ENCODE measurements around the gene ZFP36L2. TPM values are rescaled to one million over a fixed set of nuclear protein-coding genes. Genes with fewer than 3 reads are reported as not detected.

Gene ZFP36L2
- total RNA-seq, 6 experiments from 2014 or later, result 20.8 to 50.0 (median 33.6) TPM

GRCh38 chr2:43183743-43184142 is 42.7 kb downstream of the ZFP36L2 start:
- no peak for ATAC-seq
- Histone ChIP-seq H3K4me3 (no peak overlapping the region), H3K9me3 (no peaks in the 10 kb centered on the region), H3K27me3 (no peaks in the 10 kb centered on the region), H3K36me3 (no peaks in the 10 kb centered on the region), H3K27ac (no peak overlapping the region), H3K4me1 (peaks cover 0 to 10% (median 4%) of the 10 kb centered on the region in 4 donors)
- intact Hi-C loops (cut with DNase I), result no loop called here
- no peak for TF ChIP-seq CTCF (IDR thresholded peaks at IDR 0.05)
- TF ChIP-seq POLR2A (IDR thresholded peaks at IDR 0.05), result no peak
- no peak for DNase-seq
- WGBS (ENCODE audit: insufficient coverage, low coverage, low lambda C conversion rate, missing lambda C conversion rate), result 52% methylated on average over 3 of the region's 5 CpGs

DNA sequence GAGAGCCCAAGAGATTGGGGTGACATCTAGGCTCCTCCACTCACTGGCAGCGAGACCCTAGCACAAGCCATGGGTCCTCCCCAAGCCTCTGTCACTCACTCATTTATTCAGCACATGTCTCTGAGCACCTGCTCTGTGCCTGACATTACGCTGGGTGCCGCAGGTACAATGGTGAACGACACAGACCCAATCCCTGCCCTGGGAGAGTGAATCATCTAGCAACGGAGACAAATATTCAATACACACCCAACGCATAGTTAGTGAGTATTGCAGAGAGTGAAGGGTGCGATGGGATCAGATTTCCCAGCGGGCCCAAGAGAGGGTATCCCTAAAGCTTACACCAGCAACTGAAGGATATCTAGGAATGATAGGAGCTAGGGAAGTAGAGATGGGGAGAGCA is 45.5 kb downstream of the ZFP36L2 start:
- Histone ChIP-seq H3K27ac (no peak overlapping the region), H3K9me3 (no peaks in the 10 kb centered on the region), H3K4me3 (no peak overlapping the region), H3K27me3 (no peaks in the 10 kb centered on the region), H3K4me1 (peaks cover 0 to 20% (median 10%) of the 10 kb centered on the region in 4 donors), H3K36me3 (no peaks in the 10 kb centered on the region)
- DNase-seq, result no peak
- 100% methylated on average over 6 of the region's 8 CpGs for WGBS (ENCODE audit: insufficient coverage, low coverage, low lambda C conversion rate, missing lambda C conversion rate)
- ATAC-seq, result no peak
- intact Hi-C loops (cut with DNase I), result no loop called here
- TF ChIP-seq CTCF (IDR thresholded peaks at IDR 0.05) (no peak), POLR2A (IDR thresholded peaks at IDR 0.05) (no peak)

- Histone ChIP-seq H3K27me3 (no peaks in the 10 kb centered on the region), H3K4me1 (peaks cover 0 to 20% (median 10%) of the 10 kb centered on the region in 4 donors), H3K4me3 (no peak overlapping the region), H3K9me3 (no peaks in the 10 kb centered on the region), H3K36me3 (no peaks in the 10 kb centered on the region), H3K27ac (peak overlapping the region in 2 of 3 donors; percentile 83 to 94)
- ATAC-seq (no peak), DNase-seq (peak in 1 of 3 donors; percentile 44)
- intact Hi-C loops (cut with DNase I), result no loop called here
- 83% methylated on average over 1 of the region's 8 CpGs for WGBS (ENCODE audit: insufficient coverage, low coverage, low lambda C conversion rate, missing lambda C conversion rate)
- TF ChIP-seq CTCF (IDR thresholded peaks at IDR 0.05) (no peak), POLR2A (IDR thresholded peaks at IDR 0.05) (no peak)
These were observed 46.5 kb downstream of the ZFP36L2 start for GRCh38 chr2:43179942-43180341.

DNA sequence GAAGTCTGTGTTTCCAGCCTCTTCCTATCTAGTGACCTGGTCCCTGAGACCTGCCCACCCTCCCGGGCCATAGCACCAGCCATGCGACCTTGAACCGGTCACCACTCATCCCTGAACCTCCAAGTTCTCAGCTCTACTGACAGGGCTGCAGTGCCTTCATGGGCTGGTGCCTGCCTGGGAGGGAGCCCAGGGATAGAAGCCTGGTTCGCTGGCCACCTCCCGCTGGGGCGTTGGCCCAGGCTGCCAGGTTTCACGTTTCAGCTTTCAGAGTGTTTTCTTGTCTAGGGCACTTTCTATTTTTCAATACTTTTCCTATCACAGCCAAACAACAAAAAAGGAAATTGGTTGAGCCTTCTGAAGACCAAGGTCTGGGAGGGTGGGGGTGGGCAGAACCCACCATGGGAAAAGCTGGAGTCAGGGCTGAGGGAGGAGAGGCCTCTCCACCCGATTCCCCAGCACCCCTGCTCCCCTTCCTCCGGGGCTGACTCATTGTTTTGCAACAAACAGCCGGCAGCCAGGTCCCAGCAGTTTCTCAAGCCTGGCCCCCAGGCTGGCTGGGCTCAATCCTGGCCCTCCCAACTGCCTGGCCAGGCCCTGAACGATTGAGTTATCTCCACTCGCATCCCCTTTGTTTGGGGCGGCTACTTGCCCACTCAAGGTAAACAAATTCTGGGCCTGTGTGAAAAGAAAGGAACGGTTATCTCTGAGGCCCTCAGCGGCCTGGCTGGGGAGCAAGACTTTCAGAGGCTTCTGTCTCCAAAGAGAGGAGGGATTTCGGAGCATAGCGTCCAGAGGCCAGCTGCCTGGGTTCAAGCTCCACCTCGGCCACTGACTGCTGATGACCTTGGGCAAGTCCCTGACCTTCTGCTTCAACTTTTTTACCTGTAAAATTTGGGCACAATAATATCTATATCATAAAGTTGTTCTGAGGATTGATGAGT is 47.5 kb downstream of the ZFP36L2 start:
- WGBS (ENCODE audit: insufficient coverage, low coverage, low lambda C conversion rate, missing lambda C conversion rate), result 4% methylated on average over 12 of the region's 18 CpGs
- peak; percentile 85 to 90 (median 88) for ATAC-seq

More for the DNA sequence above, 47.5 kb downstream of the ZFP36L2 start:
- peak; percentile 85 to 87 (median 86) for DNase-seq
- H3K27me3 ChIP-seq, result no peaks in the 10 kb centered on the region
- peak overlapping the region in 1 of 3 donors; percentile 24 for H3K4me3 ChIP-seq
- H3K4me1 ChIP-seq, result peaks cover 0 to 20% (median 10%) of the 10 kb centered on the region in 4 donors
- H3K27ac ChIP-seq, result peak overlapping the region; percentile 76 to 94 (median 83)
- intact Hi-C loops (cut with DNase I), result no loop called here
- H3K36me3 ChIP-seq, result no peaks in the 10 kb centered on the region
- TF ChIP-seq POLR2A (IDR thresholded peaks at IDR 0.05), result peak; percentile 30
- no peak for TF ChIP-seq CTCF (IDR thresholded peaks at IDR 0.05)
- H3K9me3 ChIP-seq, result no peaks in the 10 kb centered on the region

Measured in right lobe of liver (tissue), 6 donors.